Measurements from ENCODE around the gene CCL20.
A peak's percentile ranks its signal among the peaks of the same experiment; 100 is the strongest.
"Not testable (repeated sequence)": the region's sequence is repeated elsewhere in the genome, so short reads cannot be mapped to it uniquely, and the experiment has no call there.

Gene CCL20

GRCh38 chr2:227813562-227814353 is at the start of gene CCL20:
CCL20 (plus strand) TSS chr2:227813842; CDS start chr2:227813912, 70 bp downstream.
- no peak for DNase-seq

GRCh38 chr2:227765788-227766372 is 47.8 kb upstream of the CCL20 start:
- no peak for DNase-seq

- DNase-seq: peak; percentile 59
Observed at GRCh38 chr2:227766373-227766883, 47.2 kb upstream of the CCL20 start.

GRCh38 chr2:227767830-227768229 is 45.8 kb upstream of the CCL20 start:
- DNase-seq: no peak

- no peak for DNase-seq
Observed at GRCh38 chr2:227772197-227772661, 41.4 kb upstream of the CCL20 start.

DNA sequence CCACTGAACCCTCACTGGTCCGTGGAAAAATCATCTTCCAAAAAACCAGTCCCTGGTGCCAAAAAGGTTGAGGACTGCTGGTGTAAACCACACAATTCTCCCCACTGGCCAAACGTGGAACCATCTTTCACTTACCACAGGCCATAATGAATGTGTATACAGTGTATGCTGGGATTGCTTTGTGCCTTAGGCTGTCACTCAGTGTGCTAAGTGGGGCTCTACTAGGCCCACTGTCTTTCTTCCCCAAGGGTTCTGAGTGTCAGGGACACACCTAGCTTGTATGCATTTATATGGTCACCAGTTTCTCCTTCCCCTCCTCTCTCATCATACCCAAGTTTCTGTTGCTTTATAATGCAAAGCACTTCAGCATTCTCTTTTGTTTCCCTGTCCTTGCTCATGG is 40.7 kb upstream of the CCL20 start:
- DNase-seq: no peak

GRCh38 chr2:227774011-227774624 is 39.5 kb upstream of the CCL20 start:
- no peak for DNase-seq

- DNase-seq: no peak
Observed at GRCh38 chr2:227774895-227775842, 38.5 kb upstream of the CCL20 start.

DNA sequence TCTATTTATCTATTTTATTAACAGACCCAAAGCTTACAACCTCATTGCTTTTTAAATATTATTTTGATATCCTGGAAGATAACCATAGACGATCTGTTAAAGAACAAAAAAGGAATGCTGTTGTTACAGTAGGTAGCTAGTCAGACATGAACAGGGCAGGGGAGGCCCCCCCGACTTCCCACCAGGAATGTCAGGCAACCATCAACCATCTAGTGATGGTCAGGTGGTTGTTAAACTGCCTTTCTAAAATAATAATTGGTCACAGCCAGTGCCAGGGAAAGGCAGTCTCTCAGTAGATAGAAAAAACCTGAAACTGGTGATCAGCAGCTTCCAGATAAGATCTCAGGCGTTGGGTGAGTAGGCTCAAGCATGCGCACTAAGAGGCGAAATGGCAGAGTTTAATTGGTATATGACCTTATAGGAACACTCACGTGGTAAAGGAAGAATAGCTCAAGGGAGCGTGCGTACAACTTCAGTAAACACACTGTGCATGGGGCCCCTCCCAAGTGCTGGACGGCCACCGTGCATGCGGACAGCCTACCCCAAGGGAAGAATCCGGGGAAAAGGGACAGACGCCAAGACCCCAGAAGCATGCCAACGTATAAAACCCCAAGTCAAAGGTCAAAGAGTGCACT is 32.5 kb upstream of the CCL20 start:
- DNase-seq: no peak

DNA sequence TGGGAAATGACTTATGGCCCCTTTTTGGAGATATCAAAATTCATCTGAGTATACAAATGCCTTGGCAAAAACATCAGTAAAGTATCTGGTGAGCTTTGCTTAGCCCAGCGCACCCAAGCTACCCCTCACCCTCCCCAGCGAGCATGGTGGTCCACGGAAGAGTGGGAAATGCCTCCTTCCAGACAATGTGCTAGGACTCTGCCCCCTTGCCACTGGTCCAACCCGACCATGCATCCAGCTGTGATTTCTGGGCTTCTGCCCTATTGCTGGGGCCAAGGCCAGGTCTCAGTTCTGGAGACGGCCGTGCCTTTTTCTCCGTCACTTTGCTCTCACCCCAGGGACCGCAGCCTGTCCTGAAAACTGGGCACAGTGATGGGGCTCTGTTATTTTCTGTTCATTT is 31.8 kb upstream of the CCL20 start:
- no peak for DNase-seq

DNA sequence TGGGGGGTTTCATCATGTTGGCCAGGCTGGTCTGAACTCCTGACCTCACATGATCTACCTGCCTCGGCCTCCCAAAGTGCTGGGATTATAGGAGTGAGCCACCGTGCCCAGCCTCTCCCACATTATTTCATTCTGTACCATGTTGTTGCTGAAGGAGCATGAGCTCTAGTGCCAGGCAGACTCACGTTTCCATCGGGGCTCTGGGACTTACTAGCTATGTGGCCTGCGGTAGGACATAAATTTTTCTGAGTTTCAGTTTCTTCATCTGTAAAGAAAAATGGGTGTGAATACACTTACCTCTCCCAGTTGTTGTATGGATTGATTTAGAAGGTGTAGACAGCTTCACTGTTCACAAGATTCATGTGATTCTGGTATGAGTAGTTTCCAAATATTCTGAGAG is 30.8 kb upstream of the CCL20 start:
- DNase-seq: no peak

GRCh38 chr2:227783404-227784138 is 30.1 kb upstream of the CCL20 start:
- DNase-seq: no peak

- DNase-seq: no peak
Observed at GRCh38 chr2:227785293-227785692, 28.3 kb upstream of the CCL20 start.

DNA sequence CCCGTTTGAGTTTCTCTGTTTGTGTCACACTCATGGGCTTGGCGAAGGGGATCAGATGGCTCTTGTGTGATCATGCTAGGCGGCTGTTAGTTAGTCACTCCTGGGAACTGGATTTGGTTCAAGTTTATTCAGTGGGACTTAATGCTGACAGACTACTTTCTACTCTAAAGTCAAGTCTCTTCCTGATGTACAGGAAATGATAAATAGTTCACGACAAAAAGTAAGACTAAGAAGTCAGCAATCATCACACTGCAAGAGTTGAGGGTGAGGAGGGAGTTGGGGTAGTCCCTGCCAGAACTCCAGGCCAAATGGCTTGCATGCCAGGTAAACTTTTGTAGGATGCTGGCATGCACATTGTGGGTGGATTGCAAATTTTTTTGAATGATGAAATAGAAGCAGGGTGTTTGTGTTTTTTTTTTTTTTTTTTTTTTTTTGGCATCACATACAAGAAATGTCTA is 25.1 kb upstream of the CCL20 start:
- no peak for DNase-seq

DNA sequence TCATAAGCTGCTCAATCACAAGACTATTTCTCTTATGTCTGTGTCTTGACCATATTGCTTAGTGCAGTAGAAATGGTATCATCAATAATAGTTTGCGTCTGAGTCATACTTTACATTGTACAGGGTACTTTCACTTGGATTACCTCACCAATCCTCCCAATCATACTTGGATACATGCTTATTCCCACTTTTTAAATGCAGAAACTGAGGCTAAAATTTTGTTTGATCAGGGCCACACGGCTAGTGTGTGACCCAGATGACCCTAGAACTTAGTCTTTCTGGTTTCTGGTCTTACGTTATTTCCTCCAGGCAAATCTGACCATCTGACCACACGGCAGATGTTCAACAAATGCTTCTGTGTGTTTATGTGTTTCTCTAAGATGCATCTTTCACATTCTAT is 23.8 kb upstream of the CCL20 start:
- DNase-seq: no peak

DNA sequence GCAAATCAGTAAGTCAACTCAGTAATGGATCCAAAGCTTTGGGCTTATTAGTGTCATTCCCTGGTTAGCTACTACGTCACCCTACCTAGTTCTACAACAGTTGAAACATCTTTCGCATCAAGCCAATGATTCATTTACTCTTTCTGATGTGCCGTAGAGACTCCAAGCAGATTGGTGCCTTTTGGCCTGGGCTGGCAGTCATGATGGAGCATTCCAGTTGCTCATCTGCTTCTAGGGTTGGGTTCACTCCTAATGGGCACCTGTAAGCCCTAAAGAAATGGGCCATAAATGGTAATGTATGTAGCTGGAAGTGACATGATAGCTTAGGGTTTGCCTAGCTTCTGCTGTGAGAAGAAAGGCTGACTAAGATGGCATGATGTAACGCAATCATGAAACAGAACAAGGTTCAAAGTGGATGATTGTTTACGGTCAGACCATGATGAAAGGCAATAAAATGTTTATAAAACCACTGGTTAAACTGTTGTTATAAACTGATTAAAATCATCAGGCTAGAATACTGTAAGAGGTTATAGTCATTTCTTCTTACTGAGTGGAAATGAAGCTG is 20.4 kb upstream of the CCL20 start:
- no peak for DNase-seq

GRCh38 chr2:227796045-227796711 is 17.5 kb upstream of the CCL20 start:
- DNase-seq: no peak

GRCh38 chr2:227796768-227797167 is 16.9 kb upstream of the CCL20 start:
- not testable (repeated sequence) for DNase-seq

DNA sequence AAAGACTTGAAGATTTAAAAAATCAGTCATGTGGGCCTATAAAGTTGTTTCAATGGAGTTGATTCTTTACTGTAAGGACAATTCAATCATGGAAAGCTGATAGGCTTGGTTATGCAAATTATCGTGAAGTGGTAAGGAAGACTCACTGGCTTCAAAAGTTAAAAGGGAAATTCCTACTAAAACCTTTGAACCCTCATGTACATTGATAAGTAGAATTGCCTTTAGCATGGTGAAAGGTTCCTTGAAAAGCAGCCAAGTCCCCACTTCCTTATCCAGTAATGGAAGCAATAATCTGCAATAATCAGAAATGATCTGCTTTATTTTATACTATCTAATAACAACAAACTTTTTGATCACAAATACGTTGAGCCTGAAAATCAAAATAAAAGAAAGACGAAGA is 14.4 kb upstream of the CCL20 start:
- no peak for DNase-seq

GRCh38 chr2:227802882-227803281 is 10.8 kb upstream of the CCL20 start:
- no peak for DNase-seq
